ENCODE measurements around the gene ADH4. TPM values are rescaled to one million over a fixed set of nuclear protein-coding genes. Genes with fewer than 3 reads are reported as not detected.

ADH4 gene
- polyA plus RNA-seq = not detected in 2 replicates

DNA sequence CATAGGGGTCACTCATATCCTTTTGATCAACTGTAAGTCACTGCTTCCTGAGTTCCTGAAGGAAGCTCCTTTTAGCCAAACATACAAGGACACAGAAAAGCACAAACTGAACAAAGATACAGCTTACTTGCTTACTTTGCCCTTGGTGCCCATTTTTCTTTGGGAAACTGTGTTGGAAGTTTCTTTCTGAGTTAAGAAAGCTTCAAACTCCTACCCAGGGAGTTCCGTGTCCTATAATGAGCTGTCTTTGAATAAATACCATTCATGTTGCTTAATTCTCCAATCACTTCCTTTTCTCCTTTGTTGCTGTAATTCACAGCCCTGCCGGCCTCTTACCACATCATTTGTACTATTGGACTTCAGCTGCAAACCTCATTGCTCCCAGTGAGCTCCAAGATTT lies at the start of gene ADH4:
Gene ADH4, minus strand, starts transcription at position 228 of the 400 bp plus-strand sequence. Its CDS starts 75 bp downstream, at position 153.

DNA sequence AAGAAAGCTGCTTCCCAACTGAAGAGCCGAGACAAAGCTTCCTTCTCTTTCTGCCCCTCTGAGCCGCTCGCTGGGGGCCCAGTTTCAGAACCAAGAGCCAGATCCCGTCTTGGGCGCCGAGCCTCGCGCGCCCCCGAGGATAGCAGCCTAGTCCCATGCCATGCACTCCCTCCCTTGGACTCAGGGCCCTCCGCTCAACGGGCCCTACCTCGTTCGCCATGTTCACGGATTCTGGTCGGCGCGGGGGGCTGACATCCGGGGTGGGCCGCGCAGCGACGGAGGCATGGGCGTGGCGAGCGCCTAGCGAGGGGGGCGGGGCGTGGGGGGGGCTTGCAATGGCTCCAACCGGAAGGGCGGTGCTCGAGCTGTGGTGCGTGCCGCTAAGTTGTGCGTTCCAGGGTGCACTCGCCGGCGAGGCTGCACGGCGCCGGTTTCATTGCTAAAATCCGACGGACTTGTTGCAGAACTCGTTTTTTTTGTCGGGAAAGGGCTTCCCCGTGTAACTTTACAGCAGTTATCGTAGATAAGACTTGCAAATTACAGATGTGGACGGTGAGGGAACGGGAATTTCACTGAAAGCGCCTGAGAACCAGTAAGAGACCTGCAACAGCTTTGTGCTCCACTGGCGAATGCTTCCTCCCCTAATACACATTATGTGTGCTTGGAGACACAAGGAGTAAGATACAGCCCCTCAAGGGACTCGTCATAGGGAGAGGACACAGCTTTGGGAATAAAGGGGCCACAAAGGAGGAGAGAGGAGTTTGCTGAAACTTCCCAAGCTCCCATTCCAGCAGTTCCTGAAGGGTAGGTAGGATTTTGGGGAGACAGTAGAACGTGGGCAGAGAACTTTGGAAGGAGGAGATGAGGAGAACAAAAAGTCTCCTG lies 55.4 kb downstream of the ADH4 start, which contains the start of gene ADH5:
Gene ADH5, minus strand, starts transcription at position 308 of the 885 bp plus-strand sequence. Its CDS starts 88 bp downstream, at position 220.

Other genes starting within 250 kb of the ADH4 start
- 98.2 and 147 TPM in 2 replicates for gene EIF4E, start 215.2 kb downstream of the ADH4 start, polyA plus RNA-seq
- gene METAP1, start 148.6 kb downstream of the ADH4 start, polyA plus RNA-seq = 31.9 and 32.0 TPM in 2 replicates
- gene ADH5, start 55.5 kb downstream of the ADH4 start, polyA plus RNA-seq = 66.4 and 80.7 TPM in 2 replicates
- gene ADH6, start 74.9 kb upstream of the ADH4 start, polyA plus RNA-seq = not detected in 2 replicates
- not detected in 2 replicates for gene ADH1A, start 146.7 kb upstream of the ADH4 start, polyA plus RNA-seq
- gene ADH1B, start 177.1 kb upstream of the ADH4 start, polyA plus RNA-seq = not detected in 2 replicates
- not detected in 2 replicates for gene ADH1C, start 208.4 kb upstream of the ADH4 start, polyA plus RNA-seq